ENCODE results near the gene YTHDC2.

DNA sequence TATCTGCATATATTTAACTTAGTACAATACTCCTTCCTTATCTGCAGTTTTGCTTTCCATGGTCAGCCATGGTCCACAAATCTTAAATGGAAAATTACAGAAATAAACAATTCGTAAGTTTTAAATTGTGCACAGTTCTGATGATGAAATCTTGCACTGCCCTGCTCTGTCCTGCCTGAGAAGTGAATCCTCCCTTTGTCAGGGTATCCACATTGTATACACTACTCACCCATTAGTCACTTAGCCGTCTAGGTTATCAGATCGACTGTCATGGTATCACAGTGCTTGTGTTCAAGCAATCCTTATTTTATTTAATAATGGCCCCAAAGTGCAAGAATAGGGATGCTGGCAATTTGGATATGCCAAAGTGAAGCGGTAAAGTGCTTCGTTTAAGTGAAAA is 8.3 kb upstream of the YTHDC2 start:
- TF ChIP-seq YY1 (IDR thresholded peaks at IDR 0.05; ENCODE audit: insufficient read depth, insufficient read length) (no peak), ZNF274 (IDR thresholded peaks at IDR 0.05; ENCODE audit: low read depth, low read length) (no peak), SUZ12 (IDR thresholded peaks at IDR 0.05; ENCODE audit: extremely low read depth, insufficient read depth, insufficient read length) (no peak)
